ENCODE data around the gene TOM1. TPM values are rescaled to one million over a fixed set of nuclear protein-coding genes. Genes with fewer than 3 reads are reported as not detected.

TOM1 gene
- 100 to 1,000 TPM in 2 of 4 donors, 10 to 100 TPM in 2; 56.3 to 183 (median 104) TPM for total RNA-seq

- Histone ChIP-seq H3K4me3 (peak within 1 kb of the TSS; percentile 60 to 87 (median 73)), H3K36me3 (no peaks in the 10 kb centered on the region), H3K4me1 (peaks cover 6 to 24% (median 13%) of the 10 kb centered on the region in 4 donors), H3K27me3 (no peaks in the 10 kb centered on the region), H3K27ac (peak within 1 kb of the TSS; percentile 95 to 97 (median 97)), H3K9me3 (no peaks in the 10 kb centered on the region)
- DNase-seq: peak; percentile 98
- intact Hi-C loops (cut with DNase I; ENCODE audit: low total_unique reads): no loop called here
- WGBS, 2 donors (ENCODE audit: low coverage in 1 of 2): 0% methylated on average over 35 of the region's 64 CpGs; no CpG with 5 or more reads in 1 of the 2 donors
- in situ Hi-C loops (cut with MboI; ENCODE audit: low pct_ligation_motif_present in 1 of 4, low pct_unique_long_range_greater_than_20kb in 1 of 4, low sequenced_read_pairs in 3 of 4): no loop called here
- TF ChIP-seq CTCF (IDR thresholded peaks at IDR 0.05) (peak in 1 of 5 experiments; percentile 2), EP300 (IDR thresholded peaks at IDR 0.05; ENCODE audit: low read depth) (no peak), POLR2A (IDR thresholded peaks at IDR 0.05) (peak; percentile 93), POLR2AphosphoS5 (IDR thresholded peaks at IDR 0.05) (peak; percentile 86 to 94 (median 93))
Measured at GRCh38 chr22:35299673-35300499, at the start of gene TOM1. TOM1 (plus strand) TSS chr22:35299894; CDS start chr22:35299929, 35 bp downstream.

- no peaks in the 10 kb centered on the region for H3K4me1 ChIP-seq
- H3K27me3 ChIP-seq: peaks cover 5% of the 10 kb centered on the region
- no peaks in the 10 kb centered on the region for H3K9me3 ChIP-seq
- DNase-seq: no peak
- TF ChIP-seq EP300 (IDR thresholded peaks at IDR 0.05; ENCODE audit: low read depth): no peak
- H3K27ac ChIP-seq: no peak overlapping the region
- WGBS, 2 donors (ENCODE audit: low coverage in 1 of 2): 80% methylated on average over 2 to 4 of the region's 4 CpGs
- in situ Hi-C loops (cut with MboI; ENCODE audit: low pct_ligation_motif_present in 1 of 4, low pct_unique_long_range_greater_than_20kb in 1 of 4, low sequenced_read_pairs in 3 of 4): no loop called here
- intact Hi-C loops (cut with DNase I; ENCODE audit: low total_unique reads): no loop called here
- H3K36me3 ChIP-seq: no peaks in the 10 kb centered on the region
- no peak overlapping the region for H3K4me3 ChIP-seq
Measured at GRCh38 chr22:35250156-35250555, 49.5 kb upstream of the TOM1 start.

- H3K36me3 ChIP-seq: no peaks in the 10 kb centered on the region
- no peak overlapping the region for H3K4me3 ChIP-seq
- intact Hi-C loops (cut with DNase I; ENCODE audit: low total_unique reads) (no loop called here), in situ Hi-C loops (cut with MboI; ENCODE audit: low pct_ligation_motif_present in 1 of 4, low pct_unique_long_range_greater_than_20kb in 1 of 4, low sequenced_read_pairs in 3 of 4) (no loop called here)
- H3K27me3 ChIP-seq: no peaks in the 10 kb centered on the region
- no peak overlapping the region for H3K27ac ChIP-seq
- peaks cover 7 to 15% (median 10%) of the 10 kb centered on the region in 4 donors for H3K4me1 ChIP-seq
- WGBS, 2 donors (ENCODE audit: low coverage in 1 of 2): 79% methylated on average over 2 of the region's 2 CpGs; no CpG with 5 or more reads in 1 of the 2 donors
- TF ChIP-seq CTCF (IDR thresholded peaks at IDR 0.05) (no peak), POLR2AphosphoS5 (IDR thresholded peaks at IDR 0.05) (no peak), POLR2A (IDR thresholded peaks at IDR 0.05) (no peak), EP300 (IDR thresholded peaks at IDR 0.05; ENCODE audit: low read depth) (no peak)
- H3K9me3 ChIP-seq: no peaks in the 10 kb centered on the region
- DNase-seq: no peak
Measured at GRCh38 chr22:35253946-35254345, 45.7 kb upstream of the TOM1 start.

GRCh38 chr22:35257002-35257320 is 42.7 kb upstream of the TOM1 start:
- Histone ChIP-seq H3K4me3 (peak overlapping the region; percentile 9 to 92 (median 76)), H3K27ac (peak overlapping the region; percentile 92 to 96 (median 94)), H3K9me3 (no peaks in the 10 kb centered on the region), H3K4me1 (peaks cover 7 to 18% (median 10%) of the 10 kb centered on the region in 4 donors), H3K27me3 (no peaks in the 10 kb centered on the region), H3K36me3 (no peaks in the 10 kb centered on the region)
- intact Hi-C loops (cut with DNase I; ENCODE audit: low total_unique reads) (no loop called here), in situ Hi-C loops (cut with MboI; ENCODE audit: low pct_ligation_motif_present in 1 of 4, low pct_unique_long_range_greater_than_20kb in 1 of 4, low sequenced_read_pairs in 3 of 4) (no loop called here)
- no peak for TF ChIP-seq POLR2A (IDR thresholded peaks at IDR 0.05)
- no peak for TF ChIP-seq EP300 (IDR thresholded peaks at IDR 0.05; ENCODE audit: low read depth)
- no peak for TF ChIP-seq POLR2AphosphoS5 (IDR thresholded peaks at IDR 0.05)
- no peak for TF ChIP-seq CTCF (IDR thresholded peaks at IDR 0.05)
- no peak for DNase-seq
- 0 to 3% methylated on average over 3 of the region's 3 CpGs for WGBS, 2 donors (ENCODE audit: low coverage in 1 of 2)

All from transverse colon (tissue), 4 donors.